Transverse colon (tissue), 3 donors: ENCODE data around the gene PC.

ENCODE experiments used
- EP300 ChIP-seq: sonication (generic); formaldehyde crosslinking; IDR thresholded peaks from one replicate; pipeline ENCODE4 v1.6.1; 2017; ENCODE audit warnings: antibody characterized with exemption, low read depth
- POLR2A ChIP-seq: fragments of 450-650 bp; IDR thresholded peaks from one replicate; pipeline ENCODE4 v1.6.1; 2016; ENCODE audit warnings: antibody characterized with exemption, mild to moderate bottlenecking, moderate library complexity
- TF ChIP-seq, protein P1 (sequence below), 5 experiments: fragments of 200-600 bp in 3 of 5; fragments of 450-650 bp in 2 of 5; sonication (generic) in 3 of 5; IDR thresholded peaks; 1 replicate in 2 of 5; 2 replicates in 3 of 5; pipeline ENCODE4 v1.5.1; 2016 to 2017; ENCODE audit warnings: antibody characterized with exemption in 5 of 5, inconsistent platforms in 3 of 5, mild to moderate bottlenecking in 2 of 5, moderate library complexity in 1 of 5

DNA sequence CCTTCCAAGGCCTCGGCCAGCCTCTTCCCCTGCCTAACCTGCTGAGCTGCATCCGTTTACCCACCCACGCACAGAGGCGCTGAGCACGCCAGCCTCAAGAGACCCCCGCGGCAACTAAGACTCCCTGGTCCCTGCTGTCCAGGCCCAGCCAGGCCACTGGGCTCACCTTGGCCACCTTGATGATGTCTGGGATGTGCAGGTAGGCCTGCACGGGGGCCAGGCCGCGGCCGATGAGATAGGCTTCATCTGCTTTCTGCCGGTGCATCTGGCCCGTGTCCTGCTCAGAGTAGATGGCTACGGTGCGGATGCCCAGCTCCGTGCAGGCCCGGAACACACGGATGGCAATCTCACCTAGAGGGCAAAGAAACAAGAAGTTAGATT, 86.7 kb downstream of the PC start:
- TF ChIP-seq POLR2A (no peak), EP300 (no peak)
- TF ChIP-seq, protein P1, sequence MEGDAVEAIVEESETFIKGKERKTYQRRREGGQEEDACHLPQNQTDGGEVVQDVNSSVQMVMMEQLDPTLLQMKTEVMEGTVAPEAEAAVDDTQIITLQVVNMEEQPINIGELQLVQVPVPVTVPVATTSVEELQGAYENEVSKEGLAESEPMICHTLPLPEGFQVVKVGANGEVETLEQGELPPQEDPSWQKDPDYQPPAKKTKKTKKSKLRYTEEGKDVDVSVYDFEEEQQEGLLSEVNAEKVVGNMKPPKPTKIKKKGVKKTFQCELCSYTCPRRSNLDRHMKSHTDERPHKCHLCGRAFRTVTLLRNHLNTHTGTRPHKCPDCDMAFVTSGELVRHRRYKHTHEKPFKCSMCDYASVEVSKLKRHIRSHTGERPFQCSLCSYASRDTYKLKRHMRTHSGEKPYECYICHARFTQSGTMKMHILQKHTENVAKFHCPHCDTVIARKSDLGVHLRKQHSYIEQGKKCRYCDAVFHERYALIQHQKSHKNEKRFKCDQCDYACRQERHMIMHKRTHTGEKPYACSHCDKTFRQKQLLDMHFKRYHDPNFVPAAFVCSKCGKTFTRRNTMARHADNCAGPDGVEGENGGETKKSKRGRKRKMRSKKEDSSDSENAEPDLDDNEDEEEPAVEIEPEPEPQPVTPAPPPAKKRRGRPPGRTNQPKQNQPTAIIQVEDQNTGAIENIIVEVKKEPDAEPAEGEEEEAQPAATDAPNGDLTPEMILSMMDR (IDR thresholded peaks at IDR 0.05): no peak
